HepG2 (cell line): ENCODE data around the gene DNAJC5. TPM values are rescaled to one million over a fixed set of nuclear protein-coding genes. Genes with fewer than 3 reads are reported as not detected.

Experiments
- AHR ChIP-seq: IDR thresholded peaks from 2 replicates; pipeline ENCODE4 v1.6.1; 2018; ENCODE audit warnings: missing genetic modification reagents, missing compliant biosample characterization
- HNF4G ChIP-seq, 2 experiments: sonication (generic) in 1 of 2; formaldehyde crosslinking in 1 of 2; IDR thresholded peaks; 2 replicates each; pipeline versions ENCODE4 v1.4.0 to v1.6.1; 2011 to 2020; ENCODE audit warnings: borderline replicate concordance in 2 of 2, low read depth in 2 of 2, mild to moderate bottlenecking in 2 of 2, low read length in 1 of 2, missing genetic modification reagents in 1 of 2, moderate library complexity in 1 of 2
- KDM3A ChIP-seq: IDR thresholded peaks from 2 replicates; pipeline ENCODE4 v1.6.1; 2018; ENCODE audit warnings: low read depth, missing compliant biosample characterization
- SAP130 ChIP-seq: IDR thresholded peaks from 2 replicates; pipeline ENCODE4 v1.6.1; 2016; ENCODE audit warnings: low read depth
- TEAD2 ChIP-seq: sonication (generic); formaldehyde crosslinking; IDR thresholded peaks from 2 replicates; pipeline ENCODE4 v1.9.0; 2021; ENCODE audit warnings: missing genetic modification reagents
- TRAFD1 ChIP-seq: sonication (generic); formaldehyde crosslinking; IDR thresholded peaks from 2 replicates; pipeline ENCODE4 v1.5.1; 2020; ENCODE audit warnings: missing genetic modification reagents, mild to moderate bottlenecking, borderline replicate concordance
- ZFAT ChIP-seq: sonication (generic); formaldehyde crosslinking; conservative IDR thresholded peaks from 2 replicates; pipeline ENCODE4 v1.8.1; 2023; ENCODE audit warnings: missing genetic modification reagents, inconsistent platforms
- ZHX1 ChIP-seq: sonication (generic); formaldehyde crosslinking; IDR thresholded peaks from 2 replicates; pipeline ENCODE4 v1.8.1; 2022; ENCODE audit warnings: low read depth, mild to moderate bottlenecking, missing genetic modification reagents
- ZNF280D ChIP-seq: sonication (generic); formaldehyde crosslinking; IDR thresholded peaks from 2 replicates; pipeline ENCODE4 v1.5.1; 2020; ENCODE audit warnings: mild to moderate bottlenecking, missing genetic modification reagents
- ZNF296 ChIP-seq: sonication (generic); formaldehyde crosslinking; conservative IDR thresholded peaks from 2 replicates; pipeline ENCODE4 v1.5.0; 2020; ENCODE audit warnings: mild to moderate bottlenecking, missing genetic modification reagents
- ZNF350 ChIP-seq: sonication (generic); formaldehyde crosslinking; IDR thresholded peaks from 2 replicates; pipeline ENCODE4 v1.4.0; 2020; ENCODE audit warnings: mild to moderate bottlenecking, low read depth, missing genetic modification reagents, borderline replicate concordance
- ZNF501 ChIP-seq: sonication (generic); formaldehyde crosslinking; IDR thresholded peaks from 2 replicates; pipeline ENCODE4 v1.5.1; 2020; ENCODE audit warnings: mild to moderate bottlenecking, moderate library complexity, missing genetic modification reagents
- ZNF646 ChIP-seq: sonication (generic); formaldehyde crosslinking; IDR thresholded peaks from 2 replicates; pipeline ENCODE4 v1.9.0; 2021; ENCODE audit warnings: mild to moderate bottlenecking, missing genetic modification reagents
- polyA plus RNA-seq, 8 experiments: library from polyadenylated mRNA; depleted of rRNA in 3 of 8; stranded (reverse) in 7 of 8; unstranded in 1 of 8; fragments of >200 nt; fragmentation: Illumina TruSeq in 4 of 8; extraction: Trizol in 4 of 8; gene quantifications; 2 replicates each; pipeline versions ENCODE4 v1.2.1 to v1.2.3, GENCODE V29; 2011 to 2016; ENCODE audit warnings: low read depth in 4 of 8, missing spikeins in 1 of 8, mixed read lengths in 1 of 8; ENCODE audit not compliant: insufficient read depth in 1 of 8
- total RNA-seq, 5 experiments: library from RNA; depleted of rRNA; stranded (reverse); fragments of >200 nt; fragmentation: Illumina TruSeq; extraction: Trizol; gene quantifications; 2 replicates each; pipeline ENCODE4 v1.2.3, GENCODE V29; 2016; ENCODE audit warnings: low read depth in 1 of 5

The DNAJC5 gene
- total and polyA plus RNA-seq, 2 of the 13 experiments (the other 11 are each of a cell fraction or from before 2014, with no cell fraction given): 42.8 to 64.5 TPM

- TF ChIP-seq ZNF646 (CRISPR knock-in tag) (no peak), ZNF296 (CRISPR knock-in tag) (peak; percentile 65; the same call in 1 of the 2 replicates), SAP130 (CRISPR knock-in tag) (peak; percentile 48; the same call in 1 of the 2 replicates), KDM3A (CRISPR knock-in tag) (peak; percentile 52; the same call in 1 of the 2 replicates), ZNF350 (CRISPR knock-in tag) (peak; percentile 54; the same call in 1 of the 2 replicates), ZNF280D (CRISPR knock-in tag) (0 out of 2 replicates have a peak, but pooled peaks have one; percentile 44), ZNF501 (CRISPR knock-in tag) (0 out of 2 replicates have a peak, but pooled peaks have one; percentile 16), TEAD2 (CRISPR knock-in tag) (no peak), HNF4G (IDR thresholded peaks at IDR 0.05; ENCODE audit: borderline replicate concordance, low read depth, low read length) (no peak), HNF4G (CRISPR knock-in tag; IDR thresholded peaks at IDR 0.05; ENCODE audit: borderline replicate concordance, low read depth) (peak; percentile 48; the same call in 1 of the 2 replicates), ZHX1 (CRISPR knock-in tag) (no peak), AHR (CRISPR knock-in tag) (no peak), TRAFD1 (CRISPR knock-in tag) (no peak), ZFAT (CRISPR knock-in tag) (no peak)
These were observed 48.7 kb upstream of the DNAJC5 start (continued) for GRCh38 chr20:63846128-63846771.
